Spleen (tissue), 11 donors: Measurements from ENCODE around the gene CAPS2. TPM values are rescaled to one million over a fixed set of nuclear protein-coding genes. Genes with fewer than 3 reads are reported as not detected.

Experiments
- DNase-seq: peaks from one replicate; pipeline ENCODE4 v3.0.0-alpha.2; 2020
- H3K27ac ChIP-seq, 8 donors: fragments of 200-600 bp; sonication (generic) in 7 of 8; 1 replicate in 4 of 8; 2 replicates in 4 of 8; pipeline versions ENCODE4 v1.5.0 to v1.8.0; 2016 to 2021; ENCODE audit warnings: inconsistent platforms in 4 of 8, mild to moderate bottlenecking in 4 of 8, moderate library complexity in 1 of 8
- H3K27me3 ChIP-seq, 7 donors: fragments of 200-600 bp; sonication (generic) in 6 of 7; replicated peaks in 1 of 7; 1 replicate in 4 of 7; 2 replicates in 3 of 7; pipeline versions ENCODE4 v1.5.0 to v1.8.0; 2016 to 2021; ENCODE audit warnings: inconsistent platforms in 3 of 7, mild to moderate bottlenecking in 1 of 7
- H3K36me3 ChIP-seq, 6 donors: fragments of 200-600 bp; sonication (generic) in 5 of 6; 1 replicate in 4 of 6; 2 replicates in 2 of 6; pipeline versions ENCODE4 v1.5.0 to v1.8.0; 2016 to 2021; ENCODE audit warnings: inconsistent platforms in 2 of 6
- H3K4me1 ChIP-seq, 6 donors: fragments of 200-600 bp; sonication (generic) in 5 of 6; 1 replicate in 3 of 6; 2 replicates in 3 of 6; pipeline versions ENCODE4 v1.5.0 to v1.8.0; 2016 to 2021; ENCODE audit warnings: inconsistent platforms in 3 of 6
- H3K4me3 ChIP-seq, 8 donors: fragments of 200-600 bp; sonication (generic) in 7 of 8; 1 replicate in 4 of 8; 2 replicates in 4 of 8; pipeline versions ENCODE4 v1.5.0 to v1.8.0; 2016 to 2021; ENCODE audit warnings: inconsistent platforms in 4 of 8, mild to moderate bottlenecking in 4 of 8, moderate library complexity in 2 of 8
- H3K9me3 ChIP-seq, 8 donors: fragments of 200-600 bp; sonication (generic) in 7 of 8; 1 replicate in 4 of 8; 2 replicates in 4 of 8; pipeline versions ENCODE4 v1.5.0 to v1.8.0; 2016 to 2021; ENCODE audit warnings: inconsistent platforms in 4 of 8
- POLR2A ChIP-seq, 3 donors: fragments of 450-650 bp; IDR thresholded peaks; one replicate each; pipeline ENCODE4 v1.5.1; 2017; ENCODE audit warnings: antibody characterized with exemption in 3 of 3, mild to moderate bottlenecking in 1 of 3
- POLR2AphosphoS5 ChIP-seq, 3 donors: sonication (generic); formaldehyde crosslinking; IDR thresholded peaks; one replicate each; pipeline ENCODE4 v1.5.1; 2017; ENCODE audit warnings: antibody characterized with exemption in 3 of 3
- WGBS, 5 donors: extraction: QIAGEN DNeasy Blood & Tissue Kit in 3 of 5; methylation state at CpG; one replicate each; pipeline versions ENCODE4 v1.1.5 to v1.1.7; 2013 to 2018; 5-methylcytosine and 5-hydroxymethylcytosine counted together
- intact Hi-C: fragments of 100-400 bp; cut with DNase I; formaldehyde crosslinking; loops from one replicate; pipeline ENCODE4 v1.15.0; 2023; ENCODE audit warnings: low total_unique reads
- polyA plus RNA-seq, 3 donors: library from polyadenylated mRNA; stranded (reverse); fragments of 200-250 nt; gene quantifications; one replicate each; pipeline ENCODE4 v1.2.1, GENCODE V29; 2013
- total RNA-seq, 7 donors: library from RNA; depleted of rRNA in 3 of 7; stranded (reverse); fragments of >200 nt in 3 of 7; fragmentation: NEBNext Ultra II Directional in 4 of 7; extraction: Animal tissue kit (Norgen Biotek cat#: 25700) in 4 of 7; gene quantifications; one replicate each; pipeline versions ENCODE4 v1.1.0 to v1.2.1, GENCODE V29; 2016 to 2021
- TF ChIP-seq, protein P1 (sequence below), 11 experiments: fragments of 200-600 bp in 7 of 11; fragments of 450-650 bp in 4 of 11; sonication (generic) in 4 of 11; IDR thresholded peaks in 8 of 11; conservative IDR thresholded peaks in 3 of 11; 1 replicate in 7 of 11; 2 replicates in 4 of 11; pipeline versions ENCODE4 v1.4.0 to v1.8.0; 2016 to 2021; ENCODE audit warnings: antibody characterized with exemption in 11 of 11, inconsistent platforms in 4 of 11, mild to moderate bottlenecking in 1 of 11
- donor health status: healthy with polysubstance abuse.
- donor health status: DM: no; HTN: no; CAD: no; lungs with moderate emphysema.
- donor health status: DM: no; HTN: no; CAD: no.
- donor health status: Bipolar disorder and iron deficiency.
- donor health status: healthy.
- donor health status: DM: no; HTN: no; CAD: no.
- donor health status: DM: yes; HTN: yes; CAD: no.

CAPS2 gene
- total and polyA plus RNA-seq, 10 donors = 1.5 to 29.6 (median 15.4) TPM

DNA sequence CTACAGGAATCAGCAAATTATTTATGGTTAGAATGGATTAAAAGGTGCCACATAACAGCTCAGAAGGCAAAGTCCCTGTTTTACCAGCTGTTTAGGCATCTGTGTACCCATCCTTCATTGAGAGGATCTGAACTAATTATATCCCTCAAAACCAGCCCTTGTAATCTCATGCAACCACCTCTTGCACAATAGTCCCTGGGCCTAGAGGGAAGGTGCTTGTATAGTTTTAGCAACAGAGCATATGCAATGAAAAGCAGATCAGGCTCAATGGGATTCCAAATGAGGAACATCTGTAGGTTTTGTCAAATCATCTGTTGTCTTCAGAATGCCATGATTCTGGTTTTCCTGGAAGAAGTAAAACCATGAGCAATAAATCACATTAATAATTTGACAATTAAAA, 34.8 kb upstream of the CAPS2 start:
- Histone ChIP-seq H3K4me3 (no peak overlapping the region), H3K27me3 (no peaks in the 10 kb centered on the region), H3K4me1 (no peaks in the 10 kb centered on the region), H3K9me3 (peaks cover 0 to 12% (median 0%) of the 10 kb centered on the region in 8 donors), H3K36me3 (no peaks in the 10 kb centered on the region), H3K27ac (no peak overlapping the region)
- TF ChIP-seq, protein P1, sequence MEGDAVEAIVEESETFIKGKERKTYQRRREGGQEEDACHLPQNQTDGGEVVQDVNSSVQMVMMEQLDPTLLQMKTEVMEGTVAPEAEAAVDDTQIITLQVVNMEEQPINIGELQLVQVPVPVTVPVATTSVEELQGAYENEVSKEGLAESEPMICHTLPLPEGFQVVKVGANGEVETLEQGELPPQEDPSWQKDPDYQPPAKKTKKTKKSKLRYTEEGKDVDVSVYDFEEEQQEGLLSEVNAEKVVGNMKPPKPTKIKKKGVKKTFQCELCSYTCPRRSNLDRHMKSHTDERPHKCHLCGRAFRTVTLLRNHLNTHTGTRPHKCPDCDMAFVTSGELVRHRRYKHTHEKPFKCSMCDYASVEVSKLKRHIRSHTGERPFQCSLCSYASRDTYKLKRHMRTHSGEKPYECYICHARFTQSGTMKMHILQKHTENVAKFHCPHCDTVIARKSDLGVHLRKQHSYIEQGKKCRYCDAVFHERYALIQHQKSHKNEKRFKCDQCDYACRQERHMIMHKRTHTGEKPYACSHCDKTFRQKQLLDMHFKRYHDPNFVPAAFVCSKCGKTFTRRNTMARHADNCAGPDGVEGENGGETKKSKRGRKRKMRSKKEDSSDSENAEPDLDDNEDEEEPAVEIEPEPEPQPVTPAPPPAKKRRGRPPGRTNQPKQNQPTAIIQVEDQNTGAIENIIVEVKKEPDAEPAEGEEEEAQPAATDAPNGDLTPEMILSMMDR (IDR thresholded peaks at IDR 0.05 in 8 of 11, conservative IDR thresholded peaks at IDR 0.05 in 3 of 11) = no peak
- TF ChIP-seq POLR2AphosphoS5 (IDR thresholded peaks at IDR 0.05) = no peak
- no peak for TF ChIP-seq POLR2A (IDR thresholded peaks at IDR 0.05)
- no peak for DNase-seq
- intact Hi-C loops = no loop called here

DNA sequence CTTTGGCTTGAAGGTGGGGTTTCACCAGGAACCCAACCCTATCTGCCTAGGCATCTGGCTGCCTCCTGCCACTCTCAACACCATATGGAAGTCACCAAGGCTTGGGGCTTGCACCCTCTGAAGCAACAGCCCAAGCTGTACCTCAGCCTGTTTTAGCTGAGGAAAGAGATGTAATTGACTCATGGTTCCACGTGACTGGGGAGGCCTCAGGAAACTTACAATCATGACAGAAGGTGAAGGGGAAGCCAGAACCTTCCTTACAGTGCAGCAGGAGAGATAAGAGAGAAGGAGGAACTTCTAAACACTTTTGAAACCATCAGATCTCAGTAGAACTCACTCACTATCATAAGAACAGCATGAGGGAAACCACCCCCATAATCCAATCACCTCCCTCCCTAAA, 31.3 kb upstream of the CAPS2 start:
- Histone ChIP-seq H3K27me3 (no peaks in the 10 kb centered on the region), H3K36me3 (no peaks in the 10 kb centered on the region), H3K4me1 (no peaks in the 10 kb centered on the region), H3K27ac (no peak overlapping the region), H3K4me3 (no peak overlapping the region), H3K9me3 (peaks cover 0 to 12% (median 0%) of the 10 kb centered on the region in 8 donors)
- DNase-seq = no peak
- no peak for TF ChIP-seq POLR2A (IDR thresholded peaks at IDR 0.05)
- TF ChIP-seq, protein P1 (IDR thresholded peaks at IDR 0.05 in 8 of 11, conservative IDR thresholded peaks at IDR 0.05 in 3 of 11) = no peak
- TF ChIP-seq POLR2AphosphoS5 (IDR thresholded peaks at IDR 0.05) = no peak
- 15 to 50% (median 36%) methylated on average over 1 of the region's 1 CpG for WGBS, 5 donors
- intact Hi-C loops = no loop called here

DNA sequence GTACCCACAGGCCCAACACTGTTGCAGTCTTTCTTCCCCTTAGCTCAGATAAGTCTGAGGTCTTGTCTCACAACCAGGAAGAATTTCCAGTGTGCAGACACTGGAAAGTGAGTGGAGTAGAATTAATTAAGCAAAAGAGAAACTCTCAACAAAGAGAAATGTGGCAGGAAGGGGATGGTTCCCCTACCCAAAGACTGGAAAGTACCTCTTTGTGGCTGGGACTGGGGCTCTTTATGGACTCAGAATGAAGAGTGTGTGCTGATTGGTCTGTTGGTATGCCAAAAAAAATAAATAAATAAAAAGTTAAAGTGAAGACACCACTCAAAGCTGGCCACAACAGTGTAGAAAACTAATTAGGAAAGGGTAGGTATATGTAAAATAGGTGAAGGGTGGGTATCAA, 30.8 kb upstream of the CAPS2 start:
- Histone ChIP-seq H3K36me3 (no peaks in the 10 kb centered on the region), H3K27me3 (no peaks in the 10 kb centered on the region), H3K4me3 (no peak overlapping the region), H3K27ac (no peak overlapping the region), H3K4me1 (no peaks in the 10 kb centered on the region), H3K9me3 (peaks cover 0 to 12% (median 2%) of the 10 kb centered on the region in 8 donors)
- intact Hi-C loops = no loop called here
- TF ChIP-seq, protein P1 (IDR thresholded peaks at IDR 0.05 in 8 of 11, conservative IDR thresholded peaks at IDR 0.05 in 3 of 11) = no peak
- TF ChIP-seq POLR2AphosphoS5 (IDR thresholded peaks at IDR 0.05) (no peak), POLR2A (IDR thresholded peaks at IDR 0.05) (no peak)
- no peak for DNase-seq

DNA sequence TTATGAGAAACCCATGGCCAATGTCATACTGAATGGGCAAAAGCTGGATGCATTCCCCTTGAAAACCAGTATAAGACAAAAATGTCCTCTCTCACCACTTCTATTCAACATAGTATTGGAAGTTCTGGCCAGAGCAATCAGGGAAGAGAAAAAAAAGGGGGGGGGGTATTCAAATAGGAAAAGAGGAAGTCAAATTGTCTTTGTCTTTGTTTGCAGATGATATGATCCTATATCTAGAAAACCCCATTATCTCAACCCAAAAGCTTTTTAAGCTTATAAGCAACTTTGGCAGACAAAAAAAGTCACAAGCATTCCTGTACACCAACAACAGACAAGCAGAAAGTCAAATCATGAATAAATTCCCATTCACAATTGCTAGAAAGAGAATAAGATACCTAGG, 23.9 kb upstream of the CAPS2 start:
- no peaks in the 10 kb centered on the region for H3K36me3 ChIP-seq
- peaks cover 0 to 41% (median 31%) of the 10 kb centered on the region in 8 donors for H3K9me3 ChIP-seq
- intact Hi-C loops = no loop called here
- no peaks in the 10 kb centered on the region for H3K4me1 ChIP-seq
- H3K4me3 ChIP-seq = no peak overlapping the region
- H3K27me3 ChIP-seq = no peaks in the 10 kb centered on the region
- DNase-seq = no peak
- TF ChIP-seq, protein P1 (IDR thresholded peaks at IDR 0.05 in 8 of 11, conservative IDR thresholded peaks at IDR 0.05 in 3 of 11) = no peak
- TF ChIP-seq POLR2A (IDR thresholded peaks at IDR 0.05) = no peak
- TF ChIP-seq POLR2AphosphoS5 (IDR thresholded peaks at IDR 0.05) = no peak
- H3K27ac ChIP-seq = no peak overlapping the region
